HepG2 (cell line): ENCODE data around the gene ST6GALNAC6. TPM values are rescaled to one million over a fixed set of nuclear protein-coding genes. Genes with fewer than 3 reads are reported as not detected.

ENCODE experiments used
- CCDC6 ChIP-seq: sonication (generic); formaldehyde crosslinking; IDR thresholded peaks from 2 replicates; pipeline ENCODE4 v1.8.1; 2022; ENCODE audit warnings: mild to moderate bottlenecking, missing genetic modification reagents, moderate library complexity
- DR1 ChIP-seq: sonication (generic); formaldehyde crosslinking; IDR thresholded peaks from 2 replicates; pipeline ENCODE4 v1.8.0; 2021; ENCODE audit warnings: mild to moderate bottlenecking, missing genetic modification reagents, inconsistent platforms
- GATAD1 ChIP-seq: IDR thresholded peaks from 2 replicates; pipeline ENCODE4 v1.6.1; 2016; ENCODE audit warnings: missing genetic modification reagents, missing compliant biosample characterization
- HINFP ChIP-seq: sonication (generic); formaldehyde crosslinking; IDR thresholded peaks from 2 replicates; pipeline ENCODE4 v1.4.0; 2020; ENCODE audit warnings: low read depth, mild to moderate bottlenecking, missing genetic modification reagents
- HMGA1 ChIP-seq: sonication (generic); formaldehyde crosslinking; conservative IDR thresholded peaks from 2 replicates; pipeline ENCODE4 v1.4.0; 2020; ENCODE audit warnings: missing genetic modification reagents
- IRF1 ChIP-seq: sonication (generic); formaldehyde crosslinking; IDR thresholded peaks from 2 replicates; pipeline ENCODE4 v1.4.0; 2020; ENCODE audit warnings: low read depth, mild to moderate bottlenecking, missing genetic modification reagents
- MXI1 ChIP-seq: IDR thresholded peaks from 3 replicates; pipeline ENCODE4 v1.6.1; 2012; ENCODE audit warnings: low read depth, low read length, inconsistent platforms, borderline replicate concordance
- SIN3B ChIP-seq: fragments of 150-350 bp; IDR thresholded peaks from 2 replicates; pipeline ENCODE4 v1.6.1; 2014; ENCODE audit warnings: low read length
- SIX4 ChIP-seq: sonication (generic); formaldehyde crosslinking; IDR thresholded peaks from 2 replicates; pipeline ENCODE4 v1.4.0; 2020; ENCODE audit warnings: missing genetic modification reagents
- ZBTB44 ChIP-seq: sonication (generic); formaldehyde crosslinking; IDR thresholded peaks from 2 replicates; pipeline ENCODE4 v1.4.0; 2020; ENCODE audit warnings: missing genetic modification reagents
- ZNF143 ChIP-seq: sonication (generic); formaldehyde crosslinking; IDR thresholded peaks from 2 replicates; pipeline ENCODE4 v1.4.0; 2020; ENCODE audit warnings: missing genetic modification reagents
- ZNF17 ChIP-seq: sonication (generic); formaldehyde crosslinking; IDR thresholded peaks from 2 replicates; pipeline ENCODE4 v1.5.0; 2020; ENCODE audit warnings: mild to moderate bottlenecking, missing genetic modification reagents
- ZNF331 ChIP-seq: sonication (generic); formaldehyde crosslinking; IDR thresholded peaks from 2 replicates; pipeline ENCODE4 v1.4.0; 2020; ENCODE audit warnings: missing genetic modification reagents
- ZNF501 ChIP-seq: sonication (generic); formaldehyde crosslinking; IDR thresholded peaks from 2 replicates; pipeline ENCODE4 v1.5.1; 2020; ENCODE audit warnings: mild to moderate bottlenecking, moderate library complexity, missing genetic modification reagents
- ZNF609 ChIP-seq: sonication (generic); formaldehyde crosslinking; IDR thresholded peaks from 2 replicates; pipeline ENCODE4 v1.4.0; 2020; ENCODE audit warnings: mild to moderate bottlenecking, missing genetic modification reagents, borderline replicate concordance
- ZNF619 ChIP-seq: sonication (generic); formaldehyde crosslinking; IDR thresholded peaks from 2 replicates; pipeline ENCODE4 v1.4.0; 2020; ENCODE audit warnings: mild to moderate bottlenecking, missing genetic modification reagents
- polyA plus RNA-seq, 8 experiments: library from polyadenylated mRNA; depleted of rRNA in 3 of 8; stranded (reverse) in 7 of 8; unstranded in 1 of 8; fragments of >200 nt; fragmentation: Illumina TruSeq in 4 of 8; extraction: Trizol in 4 of 8; gene quantifications; 2 replicates each; pipeline versions ENCODE4 v1.2.1 to v1.2.3, GENCODE V29; 2011 to 2016; ENCODE audit warnings: low read depth in 4 of 8, missing spikeins in 1 of 8, mixed read lengths in 1 of 8; ENCODE audit not compliant: insufficient read depth in 1 of 8
- total RNA-seq, 5 experiments: library from RNA; depleted of rRNA; stranded (reverse); fragments of >200 nt; fragmentation: Illumina TruSeq; extraction: Trizol; gene quantifications; 2 replicates each; pipeline ENCODE4 v1.2.3, GENCODE V29; 2016; ENCODE audit warnings: low read depth in 1 of 5
- TF ChIP-seq, protein P1 (sequence below): sonication (generic); formaldehyde crosslinking; IDR thresholded peaks from 2 replicates; pipeline ENCODE4 v1.4.0; 2020; ENCODE audit warnings: missing genetic modification reagents
- TF ChIP-seq, protein P2 (sequence below): sonication (generic); formaldehyde crosslinking; IDR thresholded peaks from 2 replicates; pipeline ENCODE4 v1.5.1; 2020; ENCODE audit warnings: mild to moderate bottlenecking, missing genetic modification reagents, moderate library complexity

ST6GALNAC6 gene
- total and polyA plus RNA-seq, 2 of the 13 experiments (the other 11 are each of a cell fraction or from before 2014, with no cell fraction given): 18.5 to 65.4 TPM

DNA sequence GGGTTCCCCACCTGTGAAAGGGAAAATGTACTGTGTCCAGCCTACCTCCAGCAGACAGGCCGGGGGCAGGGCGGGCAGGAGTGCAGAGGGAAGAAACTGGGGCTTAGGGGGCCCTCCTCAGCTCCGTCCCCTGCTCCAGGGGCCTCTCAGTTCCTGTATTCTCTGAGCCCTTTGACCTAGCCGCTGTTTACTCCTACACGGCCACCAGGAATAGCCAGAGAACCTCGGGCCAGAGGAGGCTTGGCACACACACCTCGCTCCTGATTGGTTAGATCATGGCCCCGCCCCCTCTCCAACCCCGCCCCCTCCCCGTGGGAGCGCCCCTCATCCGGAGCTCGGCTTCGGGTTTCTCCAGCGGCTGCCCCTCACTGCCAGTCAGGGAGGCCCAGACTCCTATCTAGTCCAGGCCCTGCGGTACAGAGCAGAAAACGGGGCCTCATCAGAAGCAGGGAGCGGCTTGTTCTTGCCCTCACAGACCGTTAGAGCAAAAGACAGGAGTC lies 2.2 kb downstream of the ST6GALNAC6 start (continued):
- TF ChIP-seq HMGA1 (CRISPR knock-in tag): no peak
- no peak for TF ChIP-seq ZBTB44
- TF ChIP-seq, protein P1, sequence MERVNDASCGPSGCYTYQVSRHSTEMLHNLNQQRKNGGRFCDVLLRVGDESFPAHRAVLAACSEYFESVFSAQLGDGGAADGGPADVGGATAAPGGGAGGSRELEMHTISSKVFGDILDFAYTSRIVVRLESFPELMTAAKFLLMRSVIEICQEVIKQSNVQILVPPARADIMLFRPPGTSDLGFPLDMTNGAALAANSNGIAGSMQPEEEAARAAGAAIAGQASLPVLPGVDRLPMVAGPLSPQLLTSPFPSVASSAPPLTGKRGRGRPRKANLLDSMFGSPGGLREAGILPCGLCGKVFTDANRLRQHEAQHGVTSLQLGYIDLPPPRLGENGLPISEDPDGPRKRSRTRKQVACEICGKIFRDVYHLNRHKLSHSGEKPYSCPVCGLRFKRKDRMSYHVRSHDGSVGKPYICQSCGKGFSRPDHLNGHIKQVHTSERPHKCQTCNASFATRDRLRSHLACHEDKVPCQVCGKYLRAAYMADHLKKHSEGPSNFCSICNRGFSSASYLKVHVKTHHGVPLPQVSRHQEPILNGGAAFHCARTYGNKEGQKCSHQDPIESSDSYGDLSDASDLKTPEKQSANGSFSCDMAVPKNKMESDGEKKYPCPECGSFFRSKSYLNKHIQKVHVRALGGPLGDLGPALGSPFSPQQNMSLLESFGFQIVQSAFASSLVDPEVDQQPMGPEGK (CRISPR knock-in tag): peak; percentile 96
- TF ChIP-seq ZNF609 (CRISPR knock-in tag): peak; percentile 40; the same call in 1 of the 2 replicates
- no peak for TF ChIP-seq ZNF143 (CRISPR knock-in tag)
- no peak for TF ChIP-seq DR1
- TF ChIP-seq MXI1: peak; percentile 55; the same call in 1 of the 3 replicates
- TF ChIP-seq SIN3B: no peak
- peak; percentile 36; the same call in 1 of the 2 replicates for TF ChIP-seq ZNF331 (CRISPR knock-in tag)
- TF ChIP-seq, protein P2, sequence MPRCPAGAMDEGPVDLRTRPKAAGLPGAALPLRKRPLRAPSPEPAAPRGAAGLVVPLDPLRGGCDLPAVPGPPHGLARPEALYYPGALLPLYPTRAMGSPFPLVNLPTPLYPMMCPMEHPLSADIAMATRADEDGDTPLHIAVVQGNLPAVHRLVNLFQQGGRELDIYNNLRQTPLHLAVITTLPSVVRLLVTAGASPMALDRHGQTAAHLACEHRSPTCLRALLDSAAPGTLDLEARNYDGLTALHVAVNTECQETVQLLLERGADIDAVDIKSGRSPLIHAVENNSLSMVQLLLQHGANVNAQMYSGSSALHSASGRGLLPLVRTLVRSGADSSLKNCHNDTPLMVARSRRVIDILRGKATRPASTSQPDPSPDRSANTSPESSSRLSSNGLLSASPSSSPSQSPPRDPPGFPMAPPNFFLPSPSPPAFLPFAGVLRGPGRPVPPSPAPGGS (CRISPR knock-in tag): no peak
- TF ChIP-seq IRF1 (CRISPR knock-in tag): no peak
- peak; percentile 55; the same call in 1 of the 2 replicates for TF ChIP-seq SIX4 (CRISPR knock-in tag)
- no peak for TF ChIP-seq ZNF17 (CRISPR knock-in tag)
- TF ChIP-seq GATAD1: no peak
- TF ChIP-seq ZNF619 (CRISPR knock-in tag): no peak
- TF ChIP-seq HINFP (CRISPR knock-in tag): no peak
- TF ChIP-seq ZNF501 (CRISPR knock-in tag): peak; percentile 13; the same call in 1 of the 2 replicates
- no peak for TF ChIP-seq CCDC6
